HG02678 (cell line): Measurements from ENCODE around the gene PXDC1.
"Not testable (repeated sequence)": the region's sequence is repeated elsewhere in the genome, so short reads cannot be mapped to it uniquely, and the experiment has no call there.

ENCODE experiments used
- ATAC-seq: cut with Tn5 transposase; IDR thresholded peaks from one replicate; pipeline ENCODE4 v1.9.1; 2021; ENCODE audit warnings: mild to moderate bottlenecking, moderate library complexity; ENCODE audit not compliant: unreplicated experiment

PXDC1 gene

DNA sequence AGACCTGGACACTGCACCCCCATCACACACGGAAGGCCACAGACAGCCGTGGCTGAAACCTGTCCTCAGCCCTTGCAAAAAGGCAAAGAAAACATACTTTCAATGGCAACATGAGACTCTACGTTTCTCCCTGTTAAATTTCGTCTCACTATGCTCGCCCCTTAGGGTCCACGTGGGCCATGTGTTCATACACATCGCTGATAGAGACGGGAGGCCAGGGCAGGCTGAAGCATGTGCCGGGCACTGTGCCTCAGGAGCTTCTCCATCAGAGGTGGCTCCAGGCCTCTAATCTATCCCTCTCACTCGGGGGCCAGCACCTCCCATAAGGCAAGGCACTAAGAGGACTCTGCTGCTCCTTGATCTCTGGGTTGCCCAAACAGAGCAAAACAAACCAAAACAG lies 17.5 kb downstream of the PXDC1 start:
- no peak for ATAC-seq

DNA sequence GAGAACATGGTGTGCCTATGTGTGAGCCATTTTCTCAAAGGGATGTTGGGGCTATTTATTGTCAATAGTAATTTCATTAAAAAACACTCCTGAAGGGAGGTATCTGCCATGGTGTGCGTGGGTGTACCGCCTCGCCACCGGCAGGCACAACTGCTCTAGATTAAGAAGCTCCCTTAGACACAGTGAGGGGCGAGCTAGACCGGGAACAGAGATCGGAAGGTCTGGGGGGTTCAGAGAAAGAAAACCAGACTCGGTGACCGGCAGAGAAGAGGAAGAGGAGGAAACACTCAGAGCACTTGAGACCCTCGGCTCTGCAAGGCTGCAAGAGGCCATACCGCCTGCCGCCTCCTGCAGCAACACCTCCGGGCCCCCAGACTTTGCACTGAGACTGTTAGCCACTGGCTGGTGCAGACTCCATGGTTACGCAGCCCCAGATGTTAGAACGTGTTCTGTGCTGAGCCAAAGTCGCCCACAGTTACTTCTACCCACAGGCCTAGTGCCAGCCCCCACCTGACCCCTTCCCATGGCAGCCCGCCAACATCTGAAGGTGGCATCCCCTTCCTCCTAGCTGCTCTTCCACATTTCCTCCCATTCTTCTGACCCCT lies 18.1 kb downstream of the PXDC1 start:
- no peak for ATAC-seq

DNA sequence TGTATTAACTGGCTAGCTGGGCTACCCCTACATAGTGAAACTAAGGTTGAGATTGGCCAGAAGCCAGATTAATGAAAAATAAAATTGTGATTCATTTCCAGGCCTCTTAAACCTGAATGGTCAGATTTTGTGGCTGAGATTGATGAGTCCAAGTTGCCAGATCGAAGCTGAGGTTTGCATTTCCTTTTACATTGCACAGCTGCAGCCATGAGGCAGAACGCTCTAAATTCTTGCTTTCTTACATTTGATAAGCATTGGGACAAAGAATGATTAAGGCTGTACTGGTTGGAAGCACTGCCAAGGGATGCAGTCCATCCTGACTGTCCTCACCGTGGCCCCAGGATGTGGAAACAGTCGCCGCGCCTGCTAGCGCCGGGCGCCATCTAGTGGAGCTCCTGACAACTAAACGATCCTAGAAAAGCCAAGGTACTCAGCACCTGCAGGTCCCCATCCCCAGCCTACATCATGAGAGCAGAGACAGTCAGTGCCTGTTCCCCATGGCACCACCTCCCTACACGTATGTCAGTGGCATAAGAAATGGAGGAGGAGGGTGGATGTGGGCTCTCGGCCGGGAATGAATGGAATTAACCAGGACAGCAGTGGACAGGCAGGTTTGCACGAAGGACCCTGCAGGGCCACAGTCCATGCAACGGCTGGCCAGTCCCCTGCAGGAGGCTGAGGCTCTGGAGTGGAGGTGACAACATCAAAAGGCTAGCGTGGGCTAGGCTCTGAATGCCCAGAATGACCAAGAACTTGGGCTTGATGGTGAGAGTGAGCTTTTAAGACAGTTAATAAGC lies 19.0 kb downstream of the PXDC1 start:
- ATAC-seq: peak; percentile 50

DNA sequence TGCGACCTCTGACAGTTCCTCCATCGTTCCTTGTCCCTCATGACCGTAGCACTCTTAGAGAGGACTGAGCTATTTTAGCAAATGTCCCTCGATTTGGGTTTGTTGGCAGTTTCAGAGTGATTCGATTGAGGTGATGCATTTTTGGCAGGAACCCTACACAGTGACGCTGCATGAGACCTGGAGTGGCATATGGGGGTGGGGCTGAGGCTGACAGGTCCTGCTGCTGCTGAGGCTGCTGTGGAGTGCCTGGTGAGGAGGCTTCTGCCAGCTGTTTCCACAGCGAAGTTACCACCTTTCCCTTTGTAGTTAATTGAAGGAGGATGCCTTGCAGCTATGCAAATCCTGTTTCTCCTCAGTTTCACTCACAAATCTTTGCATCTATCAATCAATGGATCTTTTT lies 19.8 kb downstream of the PXDC1 start:
- no peak for ATAC-seq

DNA sequence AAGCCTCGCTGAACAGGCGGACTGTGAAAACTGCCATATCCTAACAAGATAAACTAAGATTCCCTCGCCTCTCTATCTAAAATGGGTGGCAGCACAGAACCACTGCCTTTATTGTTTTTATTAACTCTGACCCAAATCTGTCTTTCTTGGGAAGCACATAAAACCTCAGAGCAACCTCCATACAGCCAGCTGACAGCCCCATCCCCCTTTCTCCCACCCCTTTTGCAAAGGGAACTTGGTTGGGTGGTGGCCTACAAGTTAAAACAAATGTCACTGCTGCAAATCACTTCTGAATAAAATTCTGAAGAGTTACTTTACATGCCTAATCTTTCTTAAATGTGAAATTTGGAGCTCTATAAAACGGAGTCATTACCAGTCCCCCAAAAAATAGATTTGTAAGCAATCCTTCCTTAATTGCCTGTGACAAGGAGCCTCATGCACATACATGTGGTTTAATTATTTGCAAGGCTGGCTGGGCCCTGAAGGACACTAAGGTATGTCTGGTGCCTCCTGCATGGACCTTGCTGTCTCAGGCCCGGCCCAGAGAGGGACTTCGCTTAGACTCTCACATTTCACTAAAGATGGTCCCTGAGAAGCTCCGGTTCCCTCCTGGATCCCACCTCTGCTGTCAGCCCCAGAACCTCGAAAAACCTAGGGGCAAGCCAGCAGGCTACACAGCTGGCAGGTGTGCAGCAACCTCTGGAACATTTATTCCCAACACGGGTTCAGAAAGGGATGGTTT lies 21.7 kb downstream of the PXDC1 start:
- ATAC-seq: no peak

DNA sequence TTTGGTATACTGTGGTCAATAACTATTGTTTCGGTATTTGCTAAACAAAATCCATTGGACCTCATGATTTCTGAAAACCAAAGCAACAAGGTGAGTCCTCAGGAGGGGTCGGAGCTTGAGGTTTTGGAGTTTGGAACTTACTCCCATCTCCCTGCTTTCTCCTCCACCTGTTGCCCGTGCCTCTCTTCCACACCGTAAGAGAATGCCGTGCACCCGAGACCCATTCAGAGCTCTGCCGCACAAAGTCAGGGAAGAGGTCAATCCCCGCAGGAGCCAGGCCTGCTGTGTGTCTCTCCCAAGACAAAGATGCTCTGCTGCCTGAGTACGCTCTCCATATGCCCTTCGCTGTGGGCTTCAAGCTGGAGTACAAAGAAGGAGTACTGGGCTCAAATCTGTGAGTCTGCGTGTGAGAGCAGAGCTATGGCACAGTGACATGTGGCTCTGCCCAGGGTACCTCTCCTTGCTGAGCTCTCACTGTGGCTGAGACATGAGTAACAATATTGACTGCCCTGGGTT lies 23.9 kb downstream of the PXDC1 start:
- ATAC-seq: no peak

DNA sequence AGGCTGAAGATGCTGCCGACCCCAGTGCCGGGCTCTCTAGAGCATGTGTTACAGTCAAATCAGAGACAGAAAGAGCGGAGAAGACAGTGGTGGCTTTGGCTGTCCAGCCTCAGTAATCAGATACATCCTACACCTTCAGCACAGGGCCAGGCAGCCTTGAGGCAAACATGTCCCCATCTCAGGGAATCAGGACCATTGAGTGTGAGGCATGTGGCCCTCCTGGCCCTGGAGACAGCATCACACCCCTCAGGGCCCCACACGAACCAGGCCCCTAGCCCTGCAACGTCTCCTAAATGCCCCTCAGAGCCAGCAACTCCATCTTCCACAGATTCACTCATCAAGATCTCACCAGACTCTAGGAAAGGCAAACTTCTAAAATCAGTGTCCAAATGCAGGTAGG lies 24.5 kb downstream of the PXDC1 start:
- ATAC-seq: no peak

DNA sequence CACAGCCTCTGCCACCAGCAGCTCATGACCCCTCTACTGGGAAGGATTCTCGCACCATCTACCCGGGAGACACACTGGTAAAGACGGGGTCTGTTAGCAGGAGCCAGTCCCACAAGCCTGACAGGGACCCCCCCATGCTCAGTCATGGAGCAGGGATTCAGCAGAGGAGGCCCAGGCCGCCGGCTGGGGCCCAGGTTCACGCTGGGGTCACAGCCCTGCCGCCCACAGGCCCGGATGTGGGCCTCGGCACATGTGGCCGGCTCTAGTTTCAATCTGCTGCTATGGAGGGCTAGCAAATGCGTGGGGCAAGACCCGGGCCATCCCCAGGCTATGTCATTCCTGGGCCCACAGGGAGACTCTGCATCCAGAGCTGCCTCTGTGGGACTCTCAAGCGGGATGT lies 25.1 kb downstream of the PXDC1 start:
- no peak for ATAC-seq

DNA sequence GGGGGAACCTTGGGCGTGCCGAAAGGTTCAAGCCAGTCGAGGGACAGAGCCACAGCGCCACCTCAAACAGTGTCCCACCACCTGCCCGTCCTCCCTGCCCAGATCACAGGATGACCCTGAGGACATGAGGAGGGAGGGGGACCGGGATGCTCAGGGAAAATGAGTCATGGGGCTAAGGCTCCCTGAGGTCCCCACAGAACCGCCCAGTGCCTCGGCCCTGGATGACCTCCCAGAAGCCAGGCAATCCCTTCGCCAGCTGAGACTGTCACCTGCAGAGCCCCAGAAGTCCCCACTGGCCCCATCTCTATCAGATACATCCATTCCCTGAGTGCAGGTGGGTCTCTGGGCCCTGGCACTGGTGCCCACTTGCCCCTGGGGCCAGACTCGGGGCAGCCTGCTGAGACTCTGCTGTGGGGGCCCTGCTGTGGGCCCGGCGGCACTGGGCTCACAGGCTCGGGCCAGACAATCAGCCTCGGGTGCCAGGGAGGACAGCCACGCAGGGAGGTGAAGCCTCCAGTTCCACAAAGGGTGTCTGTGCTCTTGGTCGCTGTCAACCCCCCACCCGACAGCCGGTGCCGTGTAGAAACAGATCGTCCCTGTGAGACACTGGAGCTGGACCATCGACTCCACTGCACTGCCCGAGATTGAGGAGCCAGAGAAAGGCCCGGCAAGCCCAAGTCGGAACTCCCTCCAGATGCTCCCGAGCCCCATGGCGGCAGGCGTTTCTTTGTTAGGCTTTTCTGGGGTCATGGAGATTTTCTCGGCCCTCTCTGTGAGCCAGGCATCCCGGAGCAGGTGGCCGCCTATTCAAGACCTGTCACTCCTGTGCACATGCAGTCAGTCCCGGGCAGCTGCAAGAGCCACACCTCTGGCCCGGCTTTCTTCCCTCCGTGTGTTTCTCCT lies 26.1 kb downstream of the PXDC1 start:
- no peak for ATAC-seq

DNA sequence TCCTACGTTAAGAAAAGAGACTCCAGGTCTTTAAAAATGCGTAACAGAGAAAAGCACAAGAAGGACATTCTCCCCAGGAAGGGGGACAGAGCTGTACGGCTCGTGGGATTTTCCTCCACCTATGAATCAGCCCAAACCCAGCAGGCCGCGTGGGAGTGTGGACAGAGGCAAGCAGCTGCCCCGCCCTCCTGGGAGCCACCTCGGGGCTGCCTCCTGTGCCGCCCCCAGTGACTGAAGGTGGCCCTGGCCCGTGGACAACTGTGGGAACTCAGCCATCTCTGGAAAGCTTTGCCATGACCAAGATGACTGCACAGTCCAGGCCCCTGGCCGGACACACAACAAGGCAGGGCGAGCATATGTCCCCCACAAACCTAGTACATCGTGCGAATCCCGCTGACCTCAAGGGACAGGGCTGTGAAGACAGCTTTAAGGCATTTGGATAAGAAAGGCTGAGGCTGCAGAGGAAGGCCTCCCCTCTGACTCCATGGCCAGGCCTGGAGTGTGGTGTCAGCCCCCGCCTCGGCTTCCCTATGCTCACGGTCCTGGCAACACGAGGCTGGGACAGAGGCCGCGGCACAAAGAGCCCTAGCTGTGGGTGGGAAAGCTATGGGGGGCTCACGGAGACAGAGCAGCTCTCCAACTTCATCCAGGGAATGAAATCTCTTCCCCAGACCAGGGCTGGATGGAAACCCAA lies 26.9 kb downstream of the PXDC1 start:
- ATAC-seq: no peak

DNA sequence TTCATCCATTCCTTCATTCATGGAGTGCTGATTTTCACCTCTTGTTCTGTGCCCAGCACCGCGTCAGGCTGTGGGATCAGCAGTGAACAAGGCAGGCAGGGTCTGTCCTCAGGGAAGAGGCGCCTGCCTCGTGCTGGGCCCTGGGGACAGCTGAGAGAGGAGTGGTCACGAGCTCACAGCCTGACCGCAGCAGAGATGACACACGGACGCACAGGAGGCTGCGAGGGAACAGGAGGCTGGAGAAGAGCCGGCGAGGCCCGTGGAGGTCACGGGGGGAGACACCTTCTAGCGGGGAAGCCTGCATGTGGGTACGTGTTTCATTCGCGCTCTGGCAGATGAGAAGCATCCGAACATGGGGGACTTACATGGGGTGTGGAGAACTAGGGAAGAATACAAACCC lies 27.5 kb downstream of the PXDC1 start:
- ATAC-seq: no peak

DNA sequence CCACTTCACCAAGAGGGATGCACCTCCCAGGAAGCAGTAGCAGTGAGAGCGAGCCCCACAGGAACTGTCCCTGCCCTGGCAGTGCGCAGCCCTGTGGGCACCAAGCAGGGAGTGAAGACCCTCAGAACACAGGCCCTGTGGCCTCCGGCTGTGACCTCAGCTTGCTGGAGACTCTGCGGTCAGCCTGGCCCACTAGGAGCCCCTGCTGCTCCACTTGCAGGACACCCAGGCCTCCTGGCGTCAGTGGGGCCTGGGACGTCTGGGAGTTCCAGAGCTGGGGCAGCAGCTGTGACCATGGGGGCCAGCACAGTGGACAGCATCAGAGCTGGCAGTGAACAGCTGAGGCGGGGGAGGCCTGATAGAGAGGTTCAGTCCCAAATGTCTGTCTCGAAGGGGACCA lies 28.3 kb downstream of the PXDC1 start:
- ATAC-seq: no peak

DNA sequence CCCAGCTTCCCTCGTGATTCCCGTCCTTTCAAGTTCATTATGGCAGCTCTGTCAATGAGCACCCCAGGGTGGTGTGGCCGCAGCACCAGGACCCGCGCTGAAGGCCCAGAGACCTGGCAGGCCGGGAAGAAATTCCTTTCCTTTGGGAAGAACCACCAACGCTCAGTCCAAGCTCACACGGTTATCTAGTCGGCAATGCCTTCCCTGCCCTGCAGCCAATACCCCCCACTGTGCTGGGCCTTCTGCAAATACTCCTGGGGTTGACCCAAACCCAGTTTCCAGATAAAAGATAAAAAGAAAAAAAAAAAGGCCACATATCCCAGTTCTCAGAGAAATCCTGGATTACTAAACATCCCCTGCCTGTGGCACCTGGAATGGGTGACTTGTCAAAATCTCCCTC lies 28.7 kb downstream of the PXDC1 start:
- no peak for ATAC-seq

DNA sequence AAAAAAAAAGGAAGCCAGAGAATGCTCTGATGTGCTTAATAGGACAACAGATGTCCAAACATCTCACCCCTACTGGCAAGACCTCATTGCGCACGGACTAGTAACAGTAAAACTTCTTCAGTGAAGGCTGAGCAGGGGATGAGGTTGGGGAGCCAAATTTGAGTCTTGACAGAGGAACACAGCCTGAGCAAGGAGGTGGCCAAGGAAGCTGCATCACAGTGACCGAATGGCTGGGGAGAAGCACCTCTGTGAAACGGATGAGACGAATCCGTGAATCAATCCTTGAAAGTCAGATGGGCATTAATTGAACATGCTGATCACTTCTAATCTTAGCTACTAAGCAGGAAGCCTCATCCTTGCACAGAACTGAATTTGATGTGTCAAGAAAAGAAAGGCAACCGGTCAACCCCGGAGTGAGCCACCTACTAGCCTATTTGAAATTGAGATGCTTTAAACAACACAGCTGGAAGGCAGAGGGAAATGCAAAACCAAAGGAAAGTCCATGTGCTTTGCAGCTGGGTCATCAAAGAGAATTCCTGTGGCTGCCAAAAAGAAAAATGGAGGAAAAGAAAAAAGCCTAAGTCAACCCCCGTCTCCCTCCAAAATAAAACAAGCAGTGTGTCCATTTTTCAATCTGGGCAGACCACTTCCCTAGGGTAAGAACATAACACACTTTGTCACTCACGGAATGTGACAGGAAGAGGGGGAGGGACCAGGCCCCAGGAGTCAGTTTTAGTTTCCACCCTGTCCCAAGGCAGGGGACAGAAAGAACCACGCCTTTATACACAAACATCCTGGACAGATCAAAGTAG lies 29.5 kb downstream of the PXDC1 start:
- ATAC-seq: no peak

DNA sequence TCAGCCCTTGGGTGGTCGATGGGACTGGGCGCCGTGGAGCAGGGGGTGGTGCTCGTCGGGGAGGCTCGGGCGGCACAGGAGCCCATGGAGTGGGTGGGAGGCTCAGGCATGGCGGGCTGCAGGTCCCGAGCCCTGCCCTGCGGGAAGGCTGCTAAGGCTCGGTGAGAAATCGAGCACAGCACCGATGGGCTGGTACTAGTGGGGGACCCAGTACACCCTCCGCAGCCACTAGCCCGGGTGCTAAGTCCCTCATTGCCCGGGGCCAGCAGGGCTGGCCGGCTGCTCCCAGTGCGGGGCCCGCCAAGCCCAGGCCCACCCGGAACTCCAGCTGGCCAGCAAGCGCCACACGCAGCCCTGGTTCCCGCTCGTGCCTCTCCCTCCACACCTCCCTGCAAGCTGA lies 30.7 kb downstream of the PXDC1 start:
- not testable (repeated sequence) for ATAC-seq

DNA sequence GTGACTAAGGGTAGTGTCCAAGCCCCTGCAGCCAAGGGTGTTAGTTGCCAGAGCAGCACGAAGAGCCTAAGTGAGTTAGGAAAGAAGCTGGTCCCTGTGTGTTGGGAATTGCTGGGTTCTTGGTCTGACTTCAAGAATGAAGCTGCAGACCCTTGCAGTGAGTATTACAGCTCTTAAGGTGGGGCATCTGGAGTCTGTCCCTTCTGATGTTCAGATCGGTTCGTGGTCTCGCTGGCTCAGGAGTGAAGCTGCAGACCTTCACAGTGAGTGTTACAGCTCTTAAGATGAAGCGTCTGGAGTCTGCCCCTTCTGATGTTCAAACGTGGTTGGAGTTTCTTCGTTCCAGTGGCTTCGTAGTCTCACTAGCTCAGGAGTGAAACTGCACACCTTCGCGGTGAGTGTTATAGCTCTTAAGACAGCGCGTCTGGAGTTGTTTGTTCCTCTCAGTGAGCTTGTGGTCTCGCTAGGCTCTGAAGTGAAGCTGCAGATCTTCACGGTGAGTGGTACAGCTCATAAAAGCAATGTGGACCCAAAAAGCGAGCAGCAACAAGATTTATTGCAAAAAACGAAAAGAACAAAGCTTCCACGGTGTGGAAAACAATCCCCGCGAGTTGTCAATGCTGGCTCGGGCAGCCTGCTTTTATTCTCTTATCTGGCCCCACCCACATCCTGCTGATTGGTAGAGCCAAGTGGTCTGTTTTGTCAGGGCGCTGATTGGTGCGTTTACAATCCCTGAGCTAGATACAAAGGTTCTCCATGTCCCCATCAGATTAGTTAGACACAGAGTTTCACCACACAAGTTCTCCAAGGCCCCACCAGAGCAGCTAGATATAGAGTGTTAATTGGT lies 31.8 kb downstream of the PXDC1 start:
- no peak for ATAC-seq

DNA sequence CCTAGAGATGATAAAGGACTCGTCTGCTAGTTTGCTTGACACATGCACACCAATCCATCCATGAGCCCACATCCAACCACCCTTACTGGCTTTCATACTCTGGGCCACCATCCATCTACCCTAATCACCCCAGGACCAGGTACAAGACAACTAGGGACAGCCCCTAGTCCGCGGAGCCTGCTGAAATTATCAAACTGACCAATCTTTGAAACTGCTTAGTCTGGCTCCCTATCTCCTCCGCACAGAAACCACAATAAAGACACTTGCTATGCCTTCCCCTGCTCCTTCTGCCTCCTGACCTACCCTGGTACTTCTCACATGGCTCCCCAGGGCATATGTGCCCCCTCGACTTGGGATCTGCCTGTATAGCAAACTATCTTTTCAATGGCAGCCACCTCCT lies 33.1 kb downstream of the PXDC1 start:
- no peak for ATAC-seq

DNA sequence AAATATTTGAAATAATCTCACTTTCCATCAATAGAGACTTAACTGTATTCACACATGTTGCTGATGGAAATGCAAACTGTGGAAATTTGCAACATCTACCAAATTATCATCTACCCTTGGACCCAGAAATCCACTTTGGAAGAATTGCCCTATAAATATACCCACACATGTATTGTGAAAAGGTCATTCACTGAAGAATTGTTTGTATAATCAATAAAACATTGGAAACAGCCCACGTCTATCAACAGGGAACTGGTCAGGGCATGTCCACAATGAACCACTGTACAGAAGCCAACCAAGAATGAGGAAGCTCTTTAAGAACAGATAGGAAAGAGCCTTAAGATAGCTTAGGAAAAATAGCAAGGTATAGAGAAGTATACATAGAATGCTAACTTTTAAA lies 36.2 kb downstream of the PXDC1 start:
- ATAC-seq: no peak

DNA sequence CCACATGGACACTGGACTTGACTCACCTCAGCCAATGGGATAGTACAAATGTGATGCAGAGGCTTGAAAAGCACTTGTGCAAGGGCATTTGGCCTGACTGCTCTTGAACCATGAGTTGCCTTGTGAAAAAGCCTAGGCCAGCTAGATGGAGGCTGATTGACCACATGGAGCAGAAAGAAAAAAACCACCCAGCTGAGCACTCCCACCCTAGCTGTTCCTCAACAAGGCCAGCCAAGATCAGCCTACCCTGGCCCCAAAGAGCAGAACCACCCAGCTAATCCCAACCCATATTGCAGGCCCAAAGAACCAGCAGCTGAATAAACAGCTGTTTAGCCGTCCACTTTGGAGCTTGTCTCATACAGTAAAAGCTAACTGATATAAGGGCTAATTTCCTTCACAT lies 36.7 kb downstream of the PXDC1 start:
- no peak for ATAC-seq
